HG03342 (cell line): Measurements from ENCODE around the gene SNTG2.
"Not testable (repeated sequence)": the region's sequence is repeated elsewhere in the genome, so short reads cannot be mapped to it uniquely, and the experiment has no call there.

Source experiments
- ATAC-seq: cut with Tn5 transposase; IDR thresholded peaks from one replicate; pipeline ENCODE4 v1.9.1; 2021; ENCODE audit warnings: mild to moderate bottlenecking, moderate library complexity; ENCODE audit not compliant: unreplicated experiment

The SNTG2 gene

DNA sequence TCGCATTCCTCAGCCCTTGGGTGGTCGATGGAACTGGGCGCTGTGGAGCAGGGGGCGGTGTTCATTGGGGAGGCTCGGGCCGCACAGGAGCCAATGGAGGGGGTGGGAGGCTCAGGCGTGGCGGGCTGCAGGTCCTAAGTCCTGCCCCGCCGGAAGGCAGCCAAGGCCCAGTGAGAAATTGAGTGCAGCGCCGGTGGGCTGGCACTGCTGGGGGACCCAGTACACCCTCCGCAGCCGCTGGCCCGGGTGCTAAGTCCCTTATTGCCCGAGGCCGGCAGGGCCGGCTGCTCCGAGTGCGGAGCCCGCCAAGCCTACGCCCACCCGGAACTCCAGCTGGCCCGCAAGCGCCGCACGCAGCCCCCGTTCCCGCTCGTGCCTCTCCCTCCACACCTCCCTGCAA is 278.9 kb downstream of the SNTG2 start:
- ATAC-seq, result not testable (repeated sequence)

DNA sequence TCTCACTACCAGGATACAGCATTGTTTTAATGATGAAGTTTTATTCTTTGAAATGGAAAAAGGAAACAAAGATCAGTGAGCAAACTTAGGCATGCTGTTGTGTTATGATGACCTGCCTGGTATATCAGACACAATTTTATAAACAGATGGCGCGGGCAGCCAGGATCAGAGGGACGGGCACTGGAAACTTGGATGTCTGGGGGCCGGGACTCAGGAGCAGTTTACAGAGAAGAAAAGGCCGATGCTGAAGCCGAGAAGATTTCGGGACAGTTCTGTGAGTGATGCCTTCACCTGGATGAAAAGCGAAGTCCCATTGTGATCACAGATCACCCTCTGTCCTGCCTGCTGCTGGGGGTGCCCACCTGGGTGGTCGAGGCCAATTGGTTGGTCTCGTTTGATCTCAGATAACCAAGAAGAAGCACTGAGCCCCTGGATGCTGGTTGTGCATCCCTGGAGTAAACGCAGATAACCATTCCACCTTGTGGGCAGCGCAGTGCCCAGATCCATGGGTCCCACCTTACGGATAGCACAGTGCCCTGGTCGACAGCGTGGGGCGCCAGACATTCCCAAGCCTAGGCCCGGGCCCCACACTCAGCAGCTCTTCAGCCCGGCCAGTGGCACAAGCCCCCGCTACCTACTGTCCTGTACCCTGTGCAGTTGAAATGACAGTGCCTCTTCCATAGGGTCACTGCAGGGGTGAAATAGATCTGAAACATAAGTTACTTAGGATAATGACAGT is 279.7 kb downstream of the SNTG2 start:
- ATAC-seq, result no peak

DNA sequence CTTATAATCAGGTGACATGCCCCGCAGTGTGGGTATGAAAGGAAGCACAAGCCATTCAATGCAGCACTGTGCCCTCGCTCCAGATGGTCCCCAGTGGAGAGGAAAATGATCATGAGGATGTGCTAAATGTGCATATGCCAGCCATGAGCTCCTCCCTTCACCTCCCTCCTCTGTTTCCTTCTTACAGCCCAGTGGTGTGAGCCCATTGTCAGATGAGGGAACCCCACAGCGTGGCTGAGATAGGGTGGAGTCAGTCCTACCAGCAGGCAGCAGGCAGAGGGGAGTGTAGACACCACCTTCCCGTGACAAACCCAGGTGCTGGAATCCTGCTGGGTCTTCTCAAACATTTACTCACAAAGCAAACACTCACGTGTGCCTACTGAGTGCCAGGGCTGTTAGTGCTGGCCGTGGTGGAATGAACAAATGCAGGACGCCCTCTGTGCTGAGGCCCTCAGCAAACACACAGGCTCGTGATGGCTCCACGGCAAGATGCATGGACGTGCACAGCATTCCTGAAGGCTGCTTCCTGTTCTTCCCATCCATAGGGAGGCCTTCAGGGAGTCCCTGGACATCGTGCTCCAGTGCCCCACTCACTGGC is 280.9 kb downstream of the SNTG2 start:
- no peak for ATAC-seq

DNA sequence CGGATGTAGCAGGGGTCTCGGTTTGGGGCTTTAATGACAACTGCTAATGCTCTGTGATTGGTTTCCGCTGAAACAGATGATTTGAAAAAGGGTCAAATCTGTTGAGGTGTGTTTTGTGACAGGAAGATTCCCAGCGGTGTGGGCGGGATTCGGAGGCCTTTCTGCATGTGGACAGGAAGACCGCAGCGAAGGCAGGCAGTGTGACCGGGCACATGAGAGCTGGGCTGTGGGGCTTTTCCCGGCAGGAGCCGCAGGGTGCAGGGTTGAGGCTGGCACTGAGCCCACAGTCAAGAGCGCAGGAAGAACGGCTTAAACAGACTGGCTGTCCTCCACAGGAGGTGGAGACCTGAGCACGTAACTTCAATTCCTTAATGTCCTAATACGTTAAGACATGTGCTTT is 282.6 kb downstream of the SNTG2 start:
- no peak for ATAC-seq

DNA sequence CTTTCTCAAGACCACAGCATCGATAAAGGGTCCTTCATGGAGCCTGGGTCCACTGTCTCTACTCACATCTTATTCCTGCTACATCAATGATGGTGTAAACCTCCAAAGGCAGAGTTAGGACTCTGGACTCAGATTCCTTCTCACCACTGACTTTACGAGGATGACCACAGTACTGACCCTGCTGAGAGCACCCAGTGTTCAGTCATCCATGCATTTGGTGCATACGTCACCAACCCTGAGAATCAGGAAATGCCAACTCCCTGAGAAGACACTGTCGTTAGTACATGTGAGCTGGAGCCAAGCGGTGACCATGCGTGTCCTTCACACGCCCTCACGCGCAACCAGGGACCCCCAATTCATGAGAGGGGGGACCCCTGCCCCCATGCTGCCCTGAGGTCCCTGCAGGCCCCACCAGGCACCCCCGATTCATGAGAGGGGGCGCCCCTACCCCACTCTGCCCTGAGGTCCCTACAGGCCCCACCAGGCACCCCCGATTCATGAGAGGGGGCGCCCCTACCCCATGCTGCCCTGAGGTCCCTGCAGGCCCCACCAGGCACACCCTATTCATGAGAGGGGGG is 284.2 kb downstream of the SNTG2 start:
- ATAC-seq, result no peak

DNA sequence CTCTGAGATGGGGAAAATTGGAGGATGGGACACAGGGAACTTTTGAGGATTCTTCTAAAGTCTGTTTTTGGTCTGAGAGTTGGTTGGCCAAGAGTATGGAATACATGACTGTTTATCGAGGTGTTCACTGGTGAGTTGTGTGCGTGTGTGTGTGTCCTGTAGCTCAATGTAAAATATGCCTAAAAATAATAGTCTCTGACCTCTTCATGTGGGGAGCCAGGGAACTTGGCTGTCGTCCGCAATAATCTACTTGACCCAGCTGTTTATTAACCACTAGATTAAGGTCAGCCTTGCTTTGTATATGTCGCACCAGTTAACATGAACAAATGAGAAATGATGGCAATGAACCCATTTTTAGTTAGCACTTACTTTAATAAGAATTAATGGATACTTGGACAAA is 285.2 kb downstream of the SNTG2 start:
- no peak for ATAC-seq

DNA sequence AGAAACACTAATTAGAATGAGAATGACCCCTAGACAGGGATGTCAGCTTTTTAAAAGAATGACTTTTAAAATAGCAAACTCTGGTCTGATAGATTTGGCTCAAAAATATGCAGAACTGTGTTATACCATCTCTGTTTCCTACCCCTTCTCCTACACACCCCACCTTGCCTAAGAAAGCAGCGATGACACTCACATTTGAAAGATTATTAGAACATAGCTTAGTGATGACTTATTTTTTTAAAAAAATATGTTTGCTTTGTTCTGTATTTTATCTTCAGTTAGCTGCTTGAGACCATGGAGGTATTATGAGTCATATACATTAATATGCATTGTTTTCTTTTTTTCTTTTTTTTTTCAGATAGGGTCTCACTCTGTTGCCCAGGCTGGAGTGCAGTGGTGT is 286.0 kb downstream of the SNTG2 start:
- ATAC-seq, result no peak

DNA sequence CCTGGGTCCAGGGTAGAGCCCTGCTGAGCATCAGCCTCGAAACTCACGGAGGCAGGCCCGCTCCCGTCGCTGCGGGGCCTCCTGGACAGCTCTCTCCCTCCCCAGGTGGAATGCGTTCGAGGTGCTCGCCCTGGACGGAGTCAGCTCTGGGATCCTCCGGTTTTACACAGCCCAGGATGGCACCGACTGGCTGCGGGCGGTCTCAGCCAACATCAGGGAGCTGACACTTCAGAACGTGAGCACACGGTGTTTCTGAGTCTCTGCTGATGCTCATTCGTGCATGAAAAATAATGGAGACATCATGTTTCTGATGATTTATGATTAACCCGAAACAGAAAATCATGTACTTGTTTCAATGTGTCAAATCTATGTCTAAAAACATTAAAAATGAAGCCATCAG is 287.1 kb downstream of the SNTG2 start:
- no peak for ATAC-seq

DNA sequence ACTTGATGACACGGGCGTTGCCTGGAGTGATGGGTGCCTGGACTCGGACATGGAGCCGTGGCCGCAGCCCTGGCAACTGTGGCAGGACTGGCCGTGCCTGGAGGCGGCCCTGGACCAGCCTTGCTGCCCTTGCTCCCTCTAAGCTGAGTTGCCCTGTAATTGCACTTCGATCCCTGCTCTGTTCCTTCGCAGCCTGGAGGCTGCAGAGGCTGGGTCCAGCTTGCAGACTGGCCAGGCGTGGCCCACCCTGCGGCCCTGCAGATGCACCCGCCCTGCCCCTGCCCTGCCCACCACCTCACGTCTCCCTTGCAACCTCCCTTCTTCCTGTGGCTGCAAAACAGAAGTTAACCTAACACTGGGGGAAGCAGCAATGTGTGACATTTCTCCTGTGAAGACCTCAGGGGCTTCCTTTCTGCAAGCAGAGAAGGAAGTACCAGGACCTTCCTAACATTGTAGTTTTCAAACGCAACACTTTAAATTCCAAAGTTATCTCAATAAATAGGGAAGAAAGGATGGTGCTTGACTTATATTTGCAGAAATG is 288.0 kb downstream of the SNTG2 start:
- no peak for ATAC-seq

DNA sequence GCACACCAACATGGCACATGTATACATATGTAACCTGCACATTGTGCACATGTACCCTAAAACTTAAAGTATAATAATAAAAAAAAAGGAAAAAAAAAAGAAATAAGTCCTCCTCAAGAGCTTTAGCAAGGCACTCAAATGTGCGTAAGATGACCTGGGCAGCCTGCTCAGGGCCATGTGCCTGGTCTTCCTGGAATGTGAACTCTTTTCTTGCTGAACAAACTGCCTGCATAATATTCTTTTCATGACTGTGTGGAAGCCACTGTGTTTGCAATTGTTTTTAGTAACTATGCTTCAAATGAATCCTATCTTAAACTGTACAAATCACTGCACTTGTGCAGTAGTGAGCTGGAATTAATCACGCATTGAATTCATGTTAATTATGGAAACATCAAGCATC is 294.5 kb downstream of the SNTG2 start:
- no peak for ATAC-seq

DNA sequence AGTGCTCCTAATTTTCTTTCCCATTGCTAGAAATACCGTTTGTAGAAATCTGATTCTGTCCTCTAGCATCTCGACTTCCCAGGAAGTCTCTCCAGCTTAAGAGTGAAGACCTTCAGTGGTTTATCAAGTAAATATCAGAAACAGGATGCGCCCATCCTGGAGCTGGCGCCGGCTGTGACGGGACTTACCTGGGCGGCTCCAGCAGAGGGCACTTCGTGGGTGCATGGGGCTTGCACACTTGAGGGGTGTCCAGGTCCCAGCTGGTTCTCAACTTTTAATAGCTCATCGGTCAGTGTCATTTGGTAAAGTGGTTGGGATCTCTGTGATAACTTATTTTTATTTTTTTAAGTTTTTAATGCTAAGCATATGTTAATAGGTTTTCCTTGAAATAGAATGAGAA is 295.6 kb downstream of the SNTG2 start:
- no peak for ATAC-seq

DNA sequence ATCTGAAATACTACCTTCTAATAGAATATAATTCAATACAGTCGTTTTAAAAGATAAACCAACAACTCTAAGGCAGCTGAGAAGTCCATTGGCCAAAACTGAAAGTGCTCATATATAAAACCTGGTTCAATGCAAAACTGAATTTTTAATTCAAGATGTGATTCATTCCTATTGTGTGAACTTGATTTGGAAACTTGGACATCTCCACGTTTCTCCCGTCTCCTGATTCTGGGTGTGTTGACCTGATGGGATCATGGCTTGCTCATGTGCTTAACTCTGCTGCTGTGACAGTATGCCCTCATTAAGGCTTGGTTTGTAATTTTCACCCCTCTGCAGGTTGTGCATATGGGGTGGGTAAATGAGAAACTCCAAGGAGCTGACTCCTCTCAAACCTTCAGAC is 296.3 kb downstream of the SNTG2 start:
- ATAC-seq, result no peak

DNA sequence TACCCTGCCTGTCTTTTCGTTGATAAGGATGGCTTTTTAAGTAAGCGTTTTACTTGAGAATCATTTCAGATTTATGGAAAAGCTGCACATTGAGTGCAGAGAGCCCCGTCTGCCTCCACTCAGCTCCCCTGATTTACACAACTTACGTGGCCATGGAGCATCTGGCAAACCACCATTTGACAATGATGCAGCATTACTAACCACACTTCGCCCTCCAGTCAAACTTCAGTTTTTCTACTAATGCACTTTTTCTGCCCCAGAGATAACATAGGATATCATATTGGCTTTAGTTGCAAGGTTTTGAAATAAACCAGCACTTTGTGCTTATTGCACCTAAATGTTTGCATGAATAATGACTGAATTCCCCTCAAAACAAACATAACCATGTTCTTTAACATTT is 297.5 kb downstream of the SNTG2 start:
- no peak for ATAC-seq

DNA sequence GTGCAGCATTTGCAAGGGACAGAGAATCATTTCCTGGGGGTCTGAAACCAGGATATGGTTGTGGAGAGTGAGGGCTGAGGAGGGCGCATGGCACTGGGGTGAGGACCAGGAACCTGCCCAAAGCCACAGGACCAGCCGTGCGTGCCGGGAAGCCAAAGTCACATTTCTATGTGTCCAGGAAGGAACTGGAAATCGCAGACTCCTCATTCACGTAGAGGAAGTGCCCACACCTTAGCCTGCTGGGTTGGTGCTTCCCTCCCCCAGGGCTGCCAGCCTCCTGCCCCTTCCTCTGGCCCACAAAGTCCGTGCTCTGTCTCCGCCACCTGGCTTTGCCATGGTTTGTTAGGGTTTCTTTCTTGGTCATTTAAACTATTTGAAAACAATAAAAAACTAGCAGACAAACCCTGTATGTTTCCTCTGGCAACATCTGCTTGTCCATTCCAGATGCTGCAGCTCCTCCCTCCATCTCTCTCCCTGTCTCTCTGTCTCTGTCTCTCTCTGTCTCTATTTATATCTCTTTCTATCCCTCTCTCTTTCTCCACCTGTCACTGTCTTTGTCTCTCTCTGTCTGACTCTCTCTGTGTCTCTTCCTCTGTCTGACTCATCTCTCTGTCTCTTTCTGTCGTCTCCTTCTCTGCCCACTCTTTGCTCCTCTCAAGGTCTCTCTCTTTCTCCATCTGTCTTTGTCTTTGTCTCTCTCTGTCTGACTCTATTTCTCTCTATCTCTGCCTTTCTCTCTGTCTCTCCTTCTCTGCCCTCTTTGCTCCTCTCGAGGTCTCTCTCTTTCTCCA is 299.4 kb downstream of the SNTG2 start:
- no peak for ATAC-seq

DNA sequence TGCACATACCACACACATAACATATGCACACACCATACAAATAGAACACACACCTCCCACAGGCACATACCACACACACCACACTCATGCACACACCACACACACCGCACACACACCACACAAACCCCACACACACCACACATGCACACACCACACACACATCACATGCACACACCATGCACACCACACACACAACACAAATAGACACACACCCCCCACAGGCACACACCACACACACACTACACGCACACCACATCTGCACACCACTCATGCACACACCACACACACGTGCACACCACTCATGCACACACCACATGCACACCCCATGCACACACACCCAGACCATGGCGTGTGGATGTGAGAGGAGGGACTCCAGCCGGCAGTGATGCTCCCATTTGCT is 300.9 kb downstream of the SNTG2 start:
- no peak for ATAC-seq

DNA sequence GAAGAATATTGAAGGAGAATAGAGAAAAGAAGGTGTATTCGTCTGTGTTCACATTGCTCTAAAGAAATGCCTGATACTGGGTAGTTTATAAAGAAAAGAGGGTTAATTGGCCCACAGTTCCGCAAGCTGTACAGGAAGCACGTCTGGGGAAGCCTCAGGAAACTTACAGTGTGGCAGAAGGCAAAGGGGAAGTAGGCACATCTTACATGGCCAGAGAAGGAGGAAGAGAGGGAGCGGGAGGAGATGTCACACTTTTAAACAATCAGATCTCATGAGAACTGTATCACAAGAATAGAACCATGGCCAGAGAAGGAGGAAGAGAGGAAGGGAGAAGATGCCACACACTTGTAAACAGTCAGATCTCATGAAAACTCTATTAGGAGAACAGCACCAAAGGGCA is 303.0 kb downstream of the SNTG2 start:
- ATAC-seq, result no peak

DNA sequence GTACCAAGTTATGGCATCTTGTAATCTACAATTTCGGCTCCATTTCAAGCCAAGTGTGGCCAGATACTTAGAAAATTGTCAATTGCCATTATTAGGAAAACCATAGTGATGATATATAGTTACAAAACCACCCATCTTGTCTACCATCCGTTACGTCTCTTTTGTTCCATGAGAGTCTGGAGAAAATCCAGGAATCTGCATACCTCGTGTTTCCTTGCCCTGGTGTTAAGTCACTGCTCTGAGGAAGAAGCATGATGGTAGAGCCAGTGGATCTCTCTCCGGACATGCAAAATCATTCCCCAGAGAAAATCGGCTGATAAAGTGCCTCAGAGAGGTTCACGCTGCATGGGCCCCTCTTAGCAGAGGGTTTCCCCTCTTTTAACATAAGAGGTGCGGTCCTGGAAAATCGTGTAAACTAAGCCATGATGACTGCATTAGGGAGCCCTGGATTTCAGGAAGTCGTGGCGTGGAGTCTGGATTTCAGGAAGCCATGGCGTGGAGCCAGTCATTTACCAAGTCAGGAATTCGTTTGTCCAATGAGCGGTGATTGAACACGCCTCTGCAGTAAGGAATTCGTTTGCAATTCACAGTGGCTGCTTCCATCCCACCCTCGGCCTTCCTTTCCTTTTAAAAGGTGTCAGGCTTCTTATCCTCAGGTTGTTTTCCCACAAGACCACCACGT is 304.2 kb downstream of the SNTG2 start:
- no peak for ATAC-seq

DNA sequence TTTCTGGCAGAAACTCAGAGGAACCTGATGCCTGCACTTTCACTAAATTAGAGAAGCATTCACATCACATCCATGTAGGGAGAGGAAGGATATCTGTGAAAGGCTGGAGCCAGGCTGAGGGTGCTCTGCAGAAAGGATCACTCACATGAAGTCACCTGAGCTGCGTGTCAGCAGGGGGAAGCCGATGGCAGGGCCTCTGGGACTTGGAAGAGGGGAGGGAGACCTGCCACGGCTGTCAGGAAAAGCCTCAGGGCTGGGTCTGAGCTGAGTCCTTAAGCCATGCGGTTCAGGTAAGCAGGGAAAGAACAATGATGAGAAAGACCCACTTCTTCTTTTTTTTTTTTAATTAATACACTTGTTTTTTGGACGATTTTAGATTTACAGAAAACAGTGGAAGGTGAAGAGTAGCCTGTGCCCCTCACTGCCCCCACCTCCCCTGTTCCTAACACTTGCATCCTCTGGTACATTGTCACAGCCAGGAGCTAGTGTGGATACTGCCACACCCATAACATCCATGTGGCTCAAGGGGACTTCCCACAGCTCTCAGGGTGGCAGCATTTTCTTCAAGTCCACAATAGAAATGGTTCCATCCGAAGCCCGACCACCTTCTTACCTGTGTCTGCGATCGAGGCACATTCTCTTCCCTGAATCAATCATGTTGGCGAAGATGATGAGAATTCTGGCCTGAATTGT is 306.1 kb downstream of the SNTG2 start:
- ATAC-seq, result no peak

DNA sequence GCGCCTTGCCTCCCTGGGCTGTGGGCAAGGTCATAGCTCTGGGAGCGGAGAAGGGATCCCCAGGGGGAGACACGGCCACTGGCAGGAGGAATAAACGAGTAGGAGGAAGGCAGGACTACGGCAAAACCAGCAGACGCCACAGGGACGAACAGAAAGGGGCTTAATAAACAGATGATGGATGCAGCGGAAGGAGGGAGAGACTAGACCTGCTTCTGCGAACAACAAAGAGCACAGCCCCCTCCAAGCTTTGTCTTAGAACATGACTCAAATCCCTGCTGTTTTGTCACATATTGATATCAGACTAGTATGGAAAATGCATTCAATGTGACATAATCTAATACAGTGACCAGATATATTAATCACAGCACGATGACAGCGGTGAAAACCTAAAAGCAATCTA is 306.7 kb downstream of the SNTG2 start:
- no peak for ATAC-seq

DNA sequence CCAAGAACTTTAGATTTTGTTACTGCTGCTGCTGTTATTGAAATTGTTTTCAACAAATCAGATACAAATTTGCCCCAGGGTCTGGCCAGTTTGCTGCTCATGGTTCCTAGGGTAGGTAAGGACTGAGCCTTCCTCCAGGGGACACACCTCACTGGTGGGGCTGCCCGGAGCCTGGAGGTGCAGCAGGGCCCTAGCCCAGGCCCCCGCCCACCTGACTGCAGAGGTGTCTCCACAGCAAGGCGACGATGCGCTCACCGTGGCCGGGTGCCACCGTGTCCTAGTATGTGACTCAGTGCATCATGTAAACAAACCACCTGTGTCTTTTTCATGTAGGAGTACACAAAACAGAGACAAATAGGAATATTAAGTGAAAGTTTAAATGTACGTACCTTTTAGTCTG is 309.1 kb downstream of the SNTG2 start:
- ATAC-seq, result no peak
